DND-41 (cell line): ENCODE data around the gene CPNE4.

Experiments
- CTCF ChIP-seq: IDR thresholded peaks from 2 replicates; pipeline ENCODE4 v1.5.1; 2012; ENCODE audit warnings: borderline replicate concordance, low read length, moderate library complexity, mild to moderate bottlenecking; ENCODE audit not compliant: poor library complexity, severe bottlenecking; ENCODE audit errors: extremely low read depth
- EZH2 ChIP-seq: IDR thresholded peaks from 3 replicates; pipeline ENCODE4 v1.6.1; 2012; ENCODE audit warnings: borderline replicate concordance, low read depth, mild to moderate bottlenecking, moderate library complexity, low read length, inconsistent platforms; ENCODE audit not compliant: severe bottlenecking

- no peak for TF ChIP-seq EZH2
- no peak for TF ChIP-seq CTCF
These were observed 46.6 kb downstream of the CPNE4 start for GRCh38 chr3:131988209-131988608.
